SK-MEL-5 (cell line): ENCODE results near the gene ACSF3. TPM values are rescaled to one million over a fixed set of nuclear protein-coding genes. Genes with fewer than 3 reads are reported as not detected.

Experiments
- DNase-seq: peaks from one replicate; pipeline ENCODE4 v3.0.0-alpha.2; 2016; ENCODE audit warnings: low read depth, low spot score
- in situ Hi-C: cut with HindIII; loops from 2 replicates; pipeline ENCODE4 v1.10.0; 2016; ENCODE audit warnings: low sequenced_read_pairs, high pct_unique_total_duplicates, low pct_unique_long_range_greater_than_20kb
- total RNA-seq: library from RNA; depleted of rRNA; stranded (reverse); fragments of >200 nt; shearing (Covaris generic); gene quantifications from 2 replicates; pipeline ENCODE4 v1.2.3, GENCODE V29; 2014

The ACSF3 gene
- total RNA-seq, 1 experiment from 2014 or later = 20.6 TPM

DNA sequence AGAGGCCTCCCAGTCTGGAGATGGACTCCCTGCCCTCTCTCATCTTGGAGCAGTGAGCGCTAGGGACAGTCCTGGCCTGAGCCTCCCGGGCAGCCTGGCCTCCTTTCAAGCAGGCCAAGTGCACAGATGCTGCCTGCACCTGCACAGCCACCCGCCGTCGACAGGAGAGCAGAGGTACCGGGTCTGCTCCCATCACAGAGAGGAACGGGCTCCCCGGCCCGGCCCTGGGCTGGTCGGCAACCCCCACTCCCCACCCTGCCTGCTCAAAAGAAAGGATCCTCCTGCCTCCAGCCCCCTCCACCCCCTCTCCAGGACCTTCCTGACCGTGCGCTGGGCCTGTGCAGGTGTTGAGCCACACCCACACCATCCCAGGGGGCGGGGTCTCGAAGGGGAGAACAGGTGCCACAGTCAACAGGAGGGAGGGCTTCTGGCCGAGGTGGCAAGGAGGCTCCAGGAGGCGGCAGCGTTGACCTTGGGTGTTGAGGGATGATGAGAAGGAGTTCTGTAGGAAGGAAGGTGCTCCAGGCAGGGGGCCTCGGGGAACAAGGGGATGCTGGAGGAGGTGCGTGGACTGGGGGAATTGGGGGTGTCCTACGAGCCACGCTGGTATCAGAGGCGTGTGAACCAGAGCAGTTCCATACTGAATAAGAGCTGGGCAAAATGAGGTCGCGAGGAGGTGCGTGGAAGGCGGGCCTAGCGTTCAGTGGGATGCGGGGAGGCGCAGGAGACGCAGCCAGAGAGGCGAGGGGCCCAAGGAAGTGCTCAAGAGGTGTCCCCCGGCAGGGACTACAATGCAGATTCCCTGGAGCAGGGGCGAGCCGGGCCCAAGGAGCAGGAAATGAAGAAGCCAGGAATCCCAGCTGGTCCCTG is 76.9 kb downstream of the ACSF3 start:
- DNase-seq = no peak
- in situ Hi-C loops = no loop called here

DNA sequence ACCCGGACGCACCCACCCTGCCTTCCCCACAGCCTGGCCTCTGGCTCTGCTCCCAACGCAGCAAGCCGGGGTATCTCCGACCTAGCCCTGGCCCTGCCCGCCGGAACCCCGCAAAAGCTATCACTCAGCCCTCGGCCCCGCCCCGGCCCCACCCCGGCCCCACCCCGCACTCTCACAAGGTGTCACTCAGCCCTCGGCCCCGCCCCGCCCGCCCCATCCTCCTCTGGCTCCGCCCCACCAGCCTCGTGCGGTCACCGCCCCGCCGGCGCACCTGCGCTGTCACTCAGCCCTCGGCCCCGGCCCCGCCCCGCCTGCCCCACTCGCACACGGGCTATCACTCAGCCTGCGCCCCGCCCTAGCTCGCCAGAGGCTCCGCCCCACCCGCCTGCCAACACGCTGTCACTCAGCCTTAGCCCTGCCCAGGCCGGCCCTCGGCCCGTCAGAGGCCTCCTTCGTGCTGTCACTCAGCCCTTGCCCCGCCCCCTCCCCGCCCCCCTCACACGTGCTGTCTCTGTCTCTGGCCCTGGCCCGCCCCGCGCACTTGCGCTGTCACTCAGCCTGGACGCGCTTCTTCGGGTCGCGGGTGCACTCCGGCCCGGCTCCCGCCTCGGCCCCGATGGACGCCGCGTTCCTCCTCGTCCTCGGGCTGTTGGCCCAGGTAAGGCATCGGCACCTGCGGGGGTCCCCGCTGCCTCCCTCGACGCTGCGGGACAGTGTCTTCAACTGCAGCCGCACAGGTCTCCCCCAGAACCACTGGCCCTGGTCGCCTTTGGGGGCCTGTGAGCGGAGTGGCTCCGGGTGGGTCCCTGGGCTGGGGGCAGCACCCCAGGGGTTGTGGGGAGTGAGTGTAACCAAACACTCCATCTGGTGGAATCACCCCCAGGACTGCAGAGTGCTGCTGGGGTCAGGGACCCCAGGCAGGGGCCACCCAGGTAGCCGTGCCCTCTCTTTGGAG is 77.8 kb downstream of the ACSF3 start, which contains the start of gene CDH15:
Gene CDH15, plus strand, starts transcription at position 533 of the 955 bp plus-strand sequence. Its CDS starts 84 bp downstream, at position 617.
- peak; percentile 90 for DNase-seq

DNA sequence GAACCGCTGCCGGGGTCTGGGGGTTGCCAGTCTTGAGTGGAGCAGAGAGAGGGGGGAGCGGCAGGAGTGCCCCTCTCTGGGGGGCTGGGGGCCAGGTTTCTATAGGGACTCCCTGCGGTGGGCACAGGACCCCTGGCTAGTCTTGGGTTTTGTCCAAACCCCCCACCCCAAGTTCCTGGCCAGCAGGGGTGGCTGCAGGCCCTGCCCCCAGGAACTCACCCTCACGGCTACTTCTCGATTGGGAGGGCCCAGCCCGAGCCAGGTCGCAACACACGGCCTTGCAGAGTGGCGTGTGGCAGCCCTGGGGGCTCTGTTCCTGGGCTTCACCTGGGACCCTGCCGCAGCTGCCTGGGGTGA is 78.5 kb downstream of the ACSF3 start:
- in situ Hi-C loops = no loop called here
- DNase-seq = no peak

More for the DNA sequence above, 77.8 kb downstream of the ACSF3 start, which contains the start of gene CDH15:
- in situ Hi-C loops = no loop called here

DNA sequence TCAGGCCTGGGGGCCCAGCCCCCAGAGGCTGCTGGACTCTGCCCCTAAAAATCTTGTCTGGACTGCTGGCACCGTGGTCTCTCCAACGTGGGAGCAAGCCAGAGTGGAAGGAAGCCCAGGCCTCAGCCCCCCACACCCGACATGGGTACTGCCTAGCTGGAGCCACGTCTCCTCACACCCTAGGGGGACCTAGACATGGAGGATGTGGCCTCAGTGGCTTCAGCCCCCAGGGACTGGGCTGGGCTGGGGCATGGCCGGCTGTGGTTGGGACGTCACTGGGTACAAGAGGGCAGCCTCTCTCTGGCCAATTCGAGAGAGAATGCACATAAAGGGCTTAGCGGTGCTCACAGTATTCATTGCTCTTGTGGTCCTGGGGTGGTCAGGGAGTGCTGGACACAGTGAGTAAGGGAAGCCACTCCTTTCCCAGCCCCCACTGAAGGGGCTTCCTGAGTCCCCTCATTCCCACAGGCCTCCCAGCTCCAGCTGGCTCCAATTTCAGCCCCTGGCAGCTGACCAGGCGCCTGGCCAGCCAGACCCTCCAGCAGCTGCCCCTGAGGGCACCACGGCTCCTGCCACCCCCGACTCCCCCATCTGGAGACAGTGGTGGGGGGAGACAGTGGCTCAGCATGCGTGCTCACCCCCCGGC is 79.0 kb downstream of the ACSF3 start:
- in situ Hi-C loops = no loop called here
- DNase-seq = no peak

DNA sequence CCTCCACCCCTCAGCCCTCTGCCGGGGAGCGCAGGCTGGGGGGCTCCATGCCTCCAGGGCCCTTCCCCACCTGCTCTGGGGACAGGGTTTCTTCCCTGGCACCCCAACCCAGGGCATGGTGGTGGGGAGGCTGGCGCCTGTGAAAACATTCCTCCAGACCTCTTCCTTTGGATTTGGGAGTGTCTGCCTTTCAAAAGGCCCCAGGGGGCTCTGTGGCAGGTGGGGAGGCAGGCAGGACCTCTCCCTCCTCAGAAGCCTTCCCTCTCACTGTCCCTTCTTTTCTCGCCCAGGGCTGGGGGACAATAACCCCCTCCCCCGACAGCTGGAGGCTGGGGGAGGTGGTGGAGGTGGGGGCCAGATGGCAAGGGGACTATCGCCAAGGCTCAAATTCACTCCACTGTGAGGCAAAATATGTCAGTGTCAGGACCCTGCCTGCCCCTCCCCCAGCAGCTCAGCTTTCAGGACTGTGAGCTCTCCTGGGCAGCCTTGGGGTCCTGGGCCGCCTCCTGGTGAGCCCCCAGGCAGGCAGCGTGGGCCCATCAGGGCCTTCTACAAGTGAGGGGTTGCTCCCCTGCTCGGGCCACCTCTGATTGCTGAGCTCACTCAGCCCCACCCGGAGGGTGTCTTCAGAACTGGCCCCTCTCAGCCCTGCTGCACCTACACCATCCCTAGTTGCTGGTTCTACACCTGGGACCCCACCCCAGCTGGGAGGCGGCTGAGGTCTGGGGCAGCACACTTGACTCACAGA is 79.7 kb downstream of the ACSF3 start:
- no peak for DNase-seq
- in situ Hi-C loops = no loop called here

DNA sequence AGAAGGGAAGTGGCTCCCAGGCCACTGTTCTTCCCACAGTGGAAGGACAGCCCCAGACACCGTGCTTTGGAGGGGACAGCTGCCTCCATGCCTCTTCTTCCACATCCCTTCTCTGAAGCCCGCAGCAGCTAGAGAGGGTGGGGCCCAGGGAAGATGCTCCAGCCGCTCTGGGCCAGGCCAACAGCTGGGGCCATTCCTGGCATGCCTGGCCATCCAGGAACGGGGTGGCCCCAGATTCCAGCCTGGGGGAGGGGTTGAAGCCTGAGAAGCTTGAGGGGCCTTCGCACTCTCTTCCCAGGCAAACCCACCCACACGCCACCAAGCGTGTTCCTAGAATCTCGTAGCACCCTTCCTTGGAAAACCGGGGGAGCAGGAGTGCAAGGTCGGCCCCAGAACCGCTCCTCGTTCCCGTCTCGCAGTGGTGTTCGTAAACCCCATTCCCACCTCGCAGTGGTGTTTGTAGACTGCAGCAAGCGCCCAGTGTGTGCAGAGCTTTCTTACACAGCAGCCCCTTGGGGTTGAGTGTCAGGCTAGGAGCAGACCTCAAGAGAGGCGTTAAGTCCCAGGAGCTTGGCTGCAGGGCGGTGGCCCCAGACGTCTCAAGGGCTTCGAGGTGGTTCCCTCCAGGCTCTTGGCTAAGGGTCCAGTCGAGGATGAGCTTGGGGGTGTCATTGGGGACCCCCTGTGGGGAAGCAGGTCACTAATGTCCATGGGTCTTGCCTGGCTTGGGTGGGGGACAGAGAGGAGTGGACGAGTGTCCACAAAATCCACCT is 80.6 kb downstream of the ACSF3 start:
- in situ Hi-C loops = no loop called here

DNA sequence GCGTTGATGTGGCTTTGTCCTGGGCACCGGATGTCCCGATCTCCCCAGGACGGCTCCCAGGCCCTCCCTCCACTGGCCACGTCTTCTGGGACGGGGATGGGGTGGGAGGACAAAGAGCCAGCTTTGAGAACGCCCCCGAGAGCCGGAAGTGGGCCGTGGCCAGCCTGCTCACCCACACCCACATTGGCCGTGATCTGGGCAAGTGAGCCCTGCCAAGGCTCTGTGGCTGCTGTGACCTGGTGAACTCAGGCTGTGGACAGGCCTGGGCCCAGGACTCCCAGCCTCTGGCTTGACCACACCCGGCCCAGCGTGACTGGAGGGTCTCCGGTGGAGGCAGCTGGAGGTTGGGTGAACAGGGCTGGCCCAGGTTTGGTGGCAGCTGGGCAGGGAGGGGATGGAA is 81.2 kb downstream of the ACSF3 start:
- in situ Hi-C loops = no loop called here

More for the DNA sequence above, 80.6 kb downstream of the ACSF3 start:
- DNase-seq = no peak

DNA sequence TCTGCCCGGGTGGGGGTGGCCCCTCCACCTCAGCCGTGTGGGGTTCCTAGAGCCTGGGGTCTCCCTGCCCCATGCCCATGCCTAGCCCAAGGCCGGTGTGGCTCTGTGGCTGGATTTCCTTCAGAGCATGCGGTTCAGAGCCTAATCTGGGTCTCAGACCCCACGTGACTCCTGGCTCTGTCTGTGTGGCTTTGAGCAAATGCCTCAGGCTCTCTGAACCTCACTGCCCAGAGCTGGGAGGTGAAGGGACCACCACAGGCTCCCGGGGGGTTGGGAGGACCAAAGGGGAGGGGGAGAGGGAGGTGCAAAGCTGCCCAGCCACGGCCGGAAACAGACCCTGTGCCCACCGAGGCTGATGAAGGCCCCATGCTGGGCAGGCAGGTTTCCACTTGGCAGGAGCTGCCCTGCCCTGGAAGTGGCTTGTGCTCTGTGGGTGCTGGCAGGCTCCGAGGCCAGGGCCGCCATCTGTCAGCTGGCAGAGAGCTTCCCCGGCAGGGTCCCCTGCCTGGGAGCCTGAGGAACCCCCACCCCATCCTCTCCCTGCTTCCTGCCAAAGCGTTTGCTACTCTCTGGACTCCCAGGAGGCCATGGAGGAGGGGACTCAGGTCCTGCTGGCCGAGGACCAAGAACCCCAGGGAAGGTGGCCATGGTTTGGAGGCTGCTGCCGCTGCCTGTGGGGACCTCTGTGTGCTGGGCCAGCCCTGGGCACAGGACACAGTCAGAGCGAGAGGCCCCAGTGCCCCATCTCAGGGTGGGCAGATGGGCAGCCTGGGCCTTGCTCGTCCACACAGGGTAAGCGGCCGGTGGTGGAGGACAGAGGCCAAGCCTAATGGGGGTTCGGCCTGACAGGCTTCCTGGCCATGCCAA is 81.9 kb downstream of the ACSF3 start:
- no peak for DNase-seq
- in situ Hi-C loops = no loop called here

More for the DNA sequence above, 81.2 kb downstream of the ACSF3 start:
- no peak for DNase-seq

DNA sequence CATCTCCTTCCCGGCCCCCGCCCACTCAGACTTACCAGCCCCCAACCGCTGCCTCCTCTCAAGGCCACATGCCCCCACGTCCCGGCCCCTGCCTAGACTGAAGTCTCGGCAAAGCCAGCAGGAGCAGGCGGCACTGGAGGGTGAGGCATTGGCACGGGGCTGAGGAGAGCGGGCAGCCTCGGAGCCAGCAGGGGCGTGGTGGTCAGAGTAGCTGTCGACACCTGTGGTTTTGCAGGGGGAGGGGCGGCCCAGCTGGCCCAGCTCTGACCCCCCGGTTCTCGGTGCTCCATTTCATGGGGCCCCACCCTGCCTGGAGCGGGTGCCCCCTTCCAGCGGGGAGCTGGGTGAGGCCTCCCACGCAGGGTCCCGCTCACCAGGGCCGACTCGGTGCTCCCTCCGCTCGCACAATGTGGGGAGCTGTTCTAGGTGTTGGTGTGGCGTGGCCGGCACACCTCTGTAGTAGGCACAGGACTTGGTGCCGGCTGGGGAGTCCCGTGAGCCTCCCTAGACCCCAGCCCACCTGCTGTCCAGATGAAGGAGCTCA is 82.6 kb downstream of the ACSF3 start:
- DNase-seq = no peak

DNA sequence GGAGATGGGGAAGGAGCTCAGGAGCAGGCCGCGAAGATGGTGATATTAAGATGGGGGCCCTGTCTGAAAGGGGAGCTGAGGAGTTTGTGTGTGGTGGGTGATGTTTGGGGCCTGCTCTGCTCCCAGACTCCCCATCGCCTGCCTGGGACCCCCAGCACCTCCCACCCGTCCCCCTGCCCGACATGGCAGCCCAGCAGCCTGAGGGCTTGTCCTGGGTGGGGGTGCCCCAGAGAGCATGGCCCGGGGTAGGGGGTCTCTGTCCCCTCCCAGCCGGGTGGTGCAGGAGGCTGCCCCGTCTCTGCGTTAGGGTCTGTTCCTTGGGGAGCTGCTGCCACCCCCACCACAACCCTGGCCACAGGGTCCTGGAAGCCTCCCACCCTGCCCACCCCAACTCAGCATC is 83.1 kb downstream of the ACSF3 start:
- in situ Hi-C loops = no loop called here
- DNase-seq = no peak

More for the DNA sequence above, 82.6 kb downstream of the ACSF3 start:
- in situ Hi-C loops = no loop called here

DNA sequence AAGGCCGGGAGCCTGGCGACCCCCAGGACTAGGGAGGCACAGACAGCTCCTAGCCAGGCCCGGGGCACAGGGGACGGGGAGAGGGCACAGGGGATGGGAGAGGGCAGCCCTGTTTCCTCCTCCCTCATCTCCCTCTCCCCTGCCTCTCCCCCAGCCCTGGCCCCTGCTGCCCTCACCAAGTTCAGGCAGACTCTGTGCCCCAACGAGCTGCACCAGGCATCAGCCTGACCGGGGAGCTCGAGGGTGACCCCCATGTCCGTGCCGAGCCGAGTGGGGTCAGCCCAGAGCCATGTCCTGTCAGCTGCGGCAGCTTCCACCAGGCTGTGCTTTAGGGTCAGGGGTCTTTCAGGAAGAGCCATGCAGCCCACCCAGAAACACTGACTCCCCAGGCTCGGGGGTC is 83.8 kb downstream of the ACSF3 start:
- no peak for DNase-seq
- in situ Hi-C loops = no loop called here

DNA sequence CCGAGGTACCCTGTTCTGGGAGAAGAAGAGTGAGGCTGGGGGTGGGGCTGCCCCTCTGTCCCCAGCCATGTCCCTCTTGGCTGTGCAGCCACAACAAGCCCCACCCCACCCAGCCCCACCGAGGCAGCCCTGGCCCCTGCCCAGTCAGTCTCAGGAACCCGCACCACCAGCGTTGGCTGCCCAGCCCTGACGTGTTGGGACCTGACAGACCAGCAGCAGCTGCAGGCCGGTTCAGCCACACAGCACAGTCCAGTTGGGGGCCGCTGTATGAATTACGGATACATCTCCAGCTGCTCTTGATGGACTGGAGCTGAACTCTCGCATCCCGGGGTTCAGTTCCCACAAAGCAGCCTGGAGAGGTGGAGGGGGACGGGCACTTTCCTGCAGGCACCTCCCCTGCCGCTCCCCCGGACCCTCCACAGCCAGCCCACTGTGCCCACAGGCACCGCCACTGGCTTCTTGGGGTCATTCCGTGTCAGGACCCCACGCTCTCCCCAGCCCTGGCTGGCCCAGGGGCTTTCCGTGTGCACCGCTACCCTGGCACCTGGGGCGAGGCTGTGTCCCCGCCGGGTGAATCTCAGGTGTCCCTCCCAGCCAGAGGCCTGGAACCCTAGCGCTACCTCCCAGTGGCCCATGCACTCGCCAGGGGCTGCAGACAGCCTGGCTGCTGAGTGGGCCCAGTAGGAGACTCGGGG is 84.9 kb downstream of the ACSF3 start:
- in situ Hi-C loops = no loop called here
- no peak for DNase-seq

DNA sequence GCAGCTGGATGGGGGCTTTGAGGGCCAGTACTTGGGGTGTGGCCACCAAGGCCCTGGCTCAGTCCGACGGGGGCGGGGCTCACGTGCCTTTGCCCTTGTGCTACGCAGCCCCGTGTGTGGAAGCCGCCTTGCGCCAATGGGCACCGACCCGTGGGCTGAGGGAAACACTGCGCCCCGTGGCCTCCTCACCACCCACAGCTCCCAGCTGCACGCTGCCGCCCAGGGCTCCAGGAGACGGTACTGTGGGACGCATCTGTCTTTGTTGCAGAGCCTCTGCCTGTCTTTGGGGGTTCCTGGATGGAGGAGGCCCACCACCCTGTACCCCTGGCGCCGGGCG is 85.5 kb downstream of the ACSF3 start:
- in situ Hi-C loops = no loop called here
- no peak for DNase-seq

DNA sequence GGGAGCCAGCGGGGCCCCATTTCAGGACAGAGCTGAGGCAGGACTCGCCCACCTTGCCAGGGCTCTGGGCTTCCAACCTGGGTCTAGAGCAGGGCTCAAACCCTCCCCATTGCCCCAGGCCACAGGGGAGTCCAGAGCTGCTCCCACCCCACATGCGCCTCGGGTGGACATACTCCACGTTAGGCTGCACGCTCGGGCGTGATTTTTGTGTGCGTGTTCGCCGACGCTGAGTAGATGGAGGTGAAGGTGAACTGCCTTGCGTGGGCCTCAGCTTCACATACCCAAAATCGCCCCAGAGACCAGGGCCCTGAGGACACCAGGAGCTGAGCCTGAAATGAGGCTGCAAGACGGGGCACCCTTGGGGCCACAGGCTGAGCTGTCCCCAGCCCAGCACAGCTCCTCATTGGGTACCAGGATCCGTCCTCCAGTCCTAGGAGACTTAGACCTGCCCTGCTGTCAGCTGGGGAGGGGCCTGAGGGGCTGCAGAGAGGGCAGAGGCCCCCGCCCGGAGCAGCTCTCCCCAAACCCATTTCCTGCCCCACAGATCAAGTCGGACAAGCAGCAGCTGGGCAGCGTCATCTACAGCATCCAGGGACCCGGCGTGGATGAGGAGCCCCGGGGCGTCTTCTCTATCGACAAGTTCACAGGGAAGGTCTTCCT is 86.1 kb downstream of the ACSF3 start:
- in situ Hi-C loops = no loop called here
- DNase-seq = no peak

DNA sequence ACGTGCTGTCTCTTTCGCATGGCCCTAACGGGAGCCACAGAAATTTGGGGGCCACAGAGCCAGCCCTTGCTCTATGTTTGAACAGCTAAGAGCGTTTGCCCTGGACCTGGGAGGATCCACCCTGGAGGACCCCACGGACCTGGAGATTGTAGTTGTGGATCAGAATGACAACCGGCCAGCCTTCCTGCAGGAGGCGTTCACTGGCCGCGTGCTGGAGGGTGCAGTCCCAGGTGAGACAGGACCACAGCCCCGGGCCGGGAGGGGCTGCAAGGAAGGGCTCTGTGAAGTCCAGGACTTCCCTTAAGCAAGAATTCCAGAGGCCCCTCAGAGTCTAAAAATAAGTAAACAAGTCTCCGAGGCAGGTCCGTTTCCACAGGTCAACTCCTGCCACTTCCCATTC is 89.8 kb downstream of the ACSF3 start:
- DNase-seq = no peak
- in situ Hi-C loops = no loop called here
